ENCODE measurements around the gene VTA1. TPM values are rescaled to one million over a fixed set of nuclear protein-coding genes. Genes with fewer than 3 reads are reported as not detected.
"Not testable (repeated sequence)": the region's sequence is repeated elsewhere in the genome, so short reads cannot be mapped to it uniquely, and the experiment has no call there.

Gene VTA1
- total RNA-seq, 1 donor from 2014 or later, result 65.3 TPM

GRCh38 chr6:142132625-142133024 lies 14.4 kb upstream of the VTA1 start, which contains the start of gene GJE1:
Gene GJE1 (plus strand): TSS chr6:142132925. CDS start chr6:142133159, 234 bp downstream.
- Histone ChIP-seq H3K9me3 (ENCODE audit: insufficient read depth, low read depth, low read length) (peaks cover 4% of the 10 kb centered on the region), H3K4me1 (ENCODE audit: insufficient read depth, low read length) (no peaks in the 10 kb centered on the region), H4K20me1 (ENCODE audit: insufficient read depth, low read length) (no peaks in the 10 kb centered on the region), H3K9ac (ENCODE audit: low read length) (no peak within 1 kb of the TSS), H3K4me3 (ENCODE audit: insufficient read depth, low read depth, low read length) (no peak within 1 kb of the TSS), H3K36me3 (ENCODE audit: insufficient read depth, low read length) (no peaks in the 10 kb centered on the region), H2AFZ (ENCODE audit: low read depth, low read length) (no peak within 1 kb of the TSS), H3K27ac (ENCODE audit: low read depth, low read length) (no peak within 1 kb of the TSS), H3K4me2 (ENCODE audit: low read length) (no peak within 1 kb of the TSS), H3K79me2 (ENCODE audit: insufficient read depth, low read length) (no peaks in the 10 kb centered on the region), H3K27me3 (ENCODE audit: insufficient read depth, low read length) (no peaks in the 10 kb centered on the region)
- Mint-ChIP-seq H3K36me3 (ENCODE audit: low read depth, unreplicated experiment) (no peaks in the 10 kb centered on the region), H3K4me1 (ENCODE audit: low read depth, unreplicated experiment) (peaks cover 3% of the 10 kb centered on the region), H3K27ac (ENCODE audit: unreplicated experiment) (no peak within 1 kb of the TSS), H3K27me3 (ENCODE audit: low read depth, unreplicated experiment) (no peaks in the 10 kb centered on the region), H3K4me3 (ENCODE audit: unreplicated experiment) (no peak within 1 kb of the TSS), H3K9me3 (ENCODE audit: unreplicated experiment) (peaks cover 14% of the 10 kb centered on the region)
- TF ChIP-seq EZH2 (IDR thresholded peaks at IDR 0.05; ENCODE audit: insufficient read depth, low read length) (no peak), CTCF (IDR thresholded peaks at IDR 0.05; ENCODE audit: insufficient read depth, low read depth, low read length) (no peak)
- DNase-seq (ENCODE audit: low read depth) (no peak), FAIRE-seq (no peak)

GRCh38 chr6:142138876-142139275 lies 8.2 kb upstream of the VTA1 start:
- Histone ChIP-seq H3K9ac (ENCODE audit: low read length) (no peak overlapping the region), H3K27ac (ENCODE audit: low read depth, low read length) (no peak overlapping the region), H3K36me3 (ENCODE audit: insufficient read depth, low read length) (no peaks in the 10 kb centered on the region), H2AFZ (ENCODE audit: low read depth, low read length) (no peak overlapping the region), H3K79me2 (ENCODE audit: insufficient read depth, low read length) (no peaks in the 10 kb centered on the region), H3K4me2 (ENCODE audit: low read length) (no peak overlapping the region), H3K4me1 (ENCODE audit: insufficient read depth, low read length) (no peaks in the 10 kb centered on the region), H3K4me3 (ENCODE audit: insufficient read depth, low read depth, low read length) (no peak overlapping the region), H3K27me3 (ENCODE audit: insufficient read depth, low read length) (no peaks in the 10 kb centered on the region), H4K20me1 (ENCODE audit: insufficient read depth, low read length) (no peaks in the 10 kb centered on the region), H3K9me3 (ENCODE audit: insufficient read depth, low read depth, low read length) (no peaks in the 10 kb centered on the region)
- Mint-ChIP-seq H3K27me3 (ENCODE audit: low read depth, unreplicated experiment) (no peaks in the 10 kb centered on the region), H3K27ac (ENCODE audit: unreplicated experiment) (no peak overlapping the region), H3K36me3 (ENCODE audit: low read depth, unreplicated experiment) (no peaks in the 10 kb centered on the region), H3K4me1 (ENCODE audit: low read depth, unreplicated experiment) (no peaks in the 10 kb centered on the region), H3K4me3 (ENCODE audit: unreplicated experiment) (no peak overlapping the region), H3K9me3 (ENCODE audit: unreplicated experiment) (peaks cover 2% of the 10 kb centered on the region)
- FAIRE-seq (no peak), DNase-seq (ENCODE audit: low read depth) (no peak)
- no peak for TF ChIP-seq EZH2 (IDR thresholded peaks at IDR 0.05; ENCODE audit: insufficient read depth, low read length)
- TF ChIP-seq CTCF (IDR thresholded peaks at IDR 0.05; ENCODE audit: insufficient read depth, low read depth, low read length), result no peak

- DNase-seq (ENCODE audit: low read depth); H3K9me3 ChIP-seq (ENCODE audit: insufficient read depth, low read depth, low read length); H3K4me3 Mint-ChIP-seq (ENCODE audit: unreplicated experiment); H3K9ac ChIP-seq (ENCODE audit: low read length); H3K4me3 ChIP-seq (ENCODE audit: insufficient read depth, low read depth, low read length); H3K27ac ChIP-seq (ENCODE audit: low read depth, low read length); H3K36me3 Mint-ChIP-seq (ENCODE audit: low read depth, unreplicated experiment); H3K27me3 Mint-ChIP-seq (ENCODE audit: low read depth, unreplicated experiment); H4K20me1 ChIP-seq (ENCODE audit: insufficient read depth, low read length); H3K27ac Mint-ChIP-seq (ENCODE audit: unreplicated experiment); H3K36me3 ChIP-seq (ENCODE audit: insufficient read depth, low read length); H3K4me1 ChIP-seq (ENCODE audit: insufficient read depth, low read length); H3K4me2 ChIP-seq (ENCODE audit: low read length); H3K4me1 Mint-ChIP-seq (ENCODE audit: low read depth, unreplicated experiment); H3K79me2 ChIP-seq (ENCODE audit: insufficient read depth, low read length); H3K9me3 Mint-ChIP-seq (ENCODE audit: unreplicated experiment); H2AFZ ChIP-seq (ENCODE audit: low read depth, low read length); H3K27me3 ChIP-seq (ENCODE audit: insufficient read depth, low read length); FAIRE-seq: not testable (repeated sequence)
These were observed 5.5 kb upstream of the VTA1 start for GRCh38 chr6:142141531-142141930.
